ENCODE measurements around the gene SLC25A18. TPM values are rescaled to one million over a fixed set of nuclear protein-coding genes. Genes with fewer than 3 reads are reported as not detected.
A peak's percentile ranks its signal among the peaks of the same experiment; 100 is the strongest.
"Not testable (repeated sequence)": the region's sequence is repeated elsewhere in the genome, so short reads cannot be mapped to it uniquely, and the experiment has no call there.

Gene SLC25A18
- total and polyA plus RNA-seq, 2 experiments from 2014 or later: 0.59 to 0.60 TPM

DNA sequence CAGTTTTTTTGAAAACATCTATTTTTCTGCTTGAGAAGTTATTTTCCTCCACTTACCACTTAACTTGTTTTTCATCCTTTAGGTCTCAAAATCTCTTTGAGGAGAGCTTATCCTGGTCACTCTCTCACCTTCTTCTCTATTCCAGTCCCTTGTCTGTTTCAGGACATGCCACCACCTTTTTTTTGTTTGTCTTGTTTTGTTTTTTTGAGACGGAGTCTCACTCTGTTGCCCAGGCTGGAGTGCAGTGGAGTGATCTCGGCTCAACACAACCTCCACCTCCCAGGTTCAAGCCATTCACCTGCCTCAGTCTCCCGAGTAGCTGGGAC lies 70.7 kb downstream of the SLC25A18 start:
- H3K27ac ChIP-seq: no peak overlapping the region
- peaks cover 6% of the 10 kb centered on the region for H3K4me1 ChIP-seq (ENCODE audit: low read depth)
- no peak for TF ChIP-seq CTCF (IDR thresholded peaks at IDR 0.05; ENCODE audit: low read depth, low read length)
- H3K4me3 ChIP-seq: no peak overlapping the region
- no peak for DNase-seq (ENCODE audit: low read depth in 1 of 2, low spot score in 1 of 2)
- H3K27me3 ChIP-seq: no peaks in the 10 kb centered on the region
- H3K9me3 ChIP-seq (ENCODE audit: low read depth): no peaks in the 10 kb centered on the region
- H3K36me3 ChIP-seq: no peaks in the 10 kb centered on the region

DNA sequence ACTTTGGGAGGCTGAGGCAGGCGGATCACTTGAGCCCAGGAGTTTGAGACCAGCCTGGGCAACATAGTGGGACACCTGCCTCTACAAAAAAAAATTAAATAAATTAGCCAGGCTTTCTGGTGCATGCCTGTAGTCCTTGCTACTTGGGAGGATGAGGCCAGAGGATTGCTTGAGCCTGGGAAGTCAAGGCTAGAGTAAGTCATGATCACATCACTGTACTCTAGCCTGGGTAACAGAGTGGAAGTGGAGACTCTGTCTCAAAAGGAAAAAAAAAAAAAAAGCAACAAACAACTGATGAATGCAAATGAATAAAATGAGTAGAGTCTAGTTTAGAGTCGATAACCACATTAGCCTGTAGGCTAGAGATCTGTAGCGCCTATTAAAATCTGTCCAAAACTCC lies 71.4 kb downstream of the SLC25A18 start:
- Histone ChIP-seq H3K4me3 (no peak overlapping the region), H3K9me3 (ENCODE audit: low read depth) (no peaks in the 10 kb centered on the region), H3K4me1 (ENCODE audit: low read depth) (peaks cover 6% of the 10 kb centered on the region), H3K27ac (no peak overlapping the region), H3K27me3 (no peaks in the 10 kb centered on the region), H3K36me3 (no peaks in the 10 kb centered on the region)
- no peak for DNase-seq (ENCODE audit: low read depth in 1 of 2, low spot score in 1 of 2)
- no peak for TF ChIP-seq CTCF (IDR thresholded peaks at IDR 0.05; ENCODE audit: low read depth, low read length)

DNA sequence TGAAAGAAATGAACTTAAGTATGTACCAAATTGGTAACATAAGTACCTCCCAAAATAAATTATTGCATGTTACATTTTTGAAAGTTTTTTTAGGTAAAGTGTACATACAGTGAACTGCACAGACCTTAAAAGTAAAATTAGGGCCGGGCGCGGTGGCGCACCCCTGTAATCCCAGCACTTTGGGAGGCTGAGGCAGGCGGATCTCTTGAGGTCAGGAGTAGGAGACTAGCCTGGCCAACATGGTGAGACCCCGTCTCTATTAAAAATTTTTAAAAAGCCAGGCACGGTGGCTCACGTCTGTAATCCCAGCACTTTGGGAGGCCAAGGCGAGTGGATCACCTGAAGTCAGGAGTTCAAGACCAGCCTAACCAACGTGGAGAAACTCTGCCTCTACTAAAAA lies 73.6 kb downstream of the SLC25A18 start:
- H3K9me3 ChIP-seq (ENCODE audit: low read depth); H3K4me1 ChIP-seq (ENCODE audit: low read depth): not testable (repeated sequence)

DNA sequence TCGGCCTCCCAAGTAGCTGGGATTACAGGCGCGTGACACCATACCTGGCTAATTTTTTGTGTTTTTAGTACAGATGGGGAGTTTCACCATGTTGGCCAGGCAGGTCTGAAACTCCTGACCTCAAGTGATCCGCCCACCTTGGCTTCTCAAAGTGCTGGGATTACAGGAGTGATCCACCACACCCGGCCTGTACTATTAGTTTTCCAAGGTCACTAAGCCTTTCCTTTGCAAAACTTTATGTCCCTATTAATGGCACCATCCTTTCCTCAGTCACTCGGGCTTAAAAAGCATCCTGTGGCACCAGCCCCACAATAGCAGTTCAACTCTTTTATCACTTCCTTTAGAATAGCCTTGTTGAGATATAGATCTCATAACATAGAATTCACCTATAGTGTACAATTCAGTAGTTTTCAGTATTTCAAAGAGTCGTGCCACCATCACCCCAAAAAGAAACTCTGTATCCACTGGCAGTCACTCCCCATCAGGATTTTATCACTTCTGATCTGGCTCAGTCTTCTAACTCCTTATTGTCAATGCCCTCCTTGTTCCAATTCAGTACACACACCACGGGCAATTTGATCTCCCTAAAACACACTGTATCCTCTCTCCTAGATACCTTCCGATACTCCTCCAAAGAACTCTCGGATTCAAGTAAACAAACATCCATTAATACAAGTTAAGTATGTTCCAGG lies 74.3 kb downstream of the SLC25A18 start:
- H3K9me3 ChIP-seq (ENCODE audit: low read depth): no peaks in the 10 kb centered on the region
- peak overlapping the region; percentile 83 for H3K4me3 ChIP-seq
- no peaks in the 10 kb centered on the region for H3K27me3 ChIP-seq
- peak overlapping the region; percentile 100 for H3K27ac ChIP-seq
- TF ChIP-seq CTCF (IDR thresholded peaks at IDR 0.05; ENCODE audit: low read depth, low read length): no peak
- H3K36me3 ChIP-seq: no peaks in the 10 kb centered on the region
- peaks cover 6% of the 10 kb centered on the region for H3K4me1 ChIP-seq (ENCODE audit: low read depth)
- DNase-seq (ENCODE audit: low read depth in 1 of 2, low spot score in 1 of 2): no peak

More for the DNA sequence above, 73.6 kb downstream of the SLC25A18 start:
- not testable (repeated sequence) for H3K36me3 ChIP-seq; H3K27me3 ChIP-seq; H3K4me3 ChIP-seq; DNase-seq (ENCODE audit: low read depth in 1 of 2, low spot score in 1 of 2)
- H3K27ac ChIP-seq: peak overlapping the region; percentile 100

DNA sequence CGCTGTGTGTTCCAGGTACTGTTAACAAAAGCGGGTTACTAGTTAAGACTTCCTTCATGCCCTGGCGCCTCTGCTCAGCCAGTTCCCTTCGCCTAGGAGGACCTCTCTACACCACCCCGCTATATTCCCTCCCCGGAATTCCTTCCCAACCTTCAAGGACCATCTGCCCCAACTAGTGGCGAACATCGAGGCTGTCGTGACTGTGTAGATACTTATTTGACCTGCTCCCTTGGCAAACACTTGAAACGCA lies 74.8 kb downstream of the SLC25A18 start:
- Histone ChIP-seq H3K27me3 (no peaks in the 10 kb centered on the region), H3K4me1 (ENCODE audit: low read depth) (peaks cover 6% of the 10 kb centered on the region), H3K9me3 (ENCODE audit: low read depth) (no peaks in the 10 kb centered on the region), H3K4me3 (peak overlapping the region; percentile 83), H3K27ac (peak overlapping the region; percentile 100), H3K36me3 (no peaks in the 10 kb centered on the region)
- DNase-seq (ENCODE audit: low read depth in 1 of 2, low spot score in 1 of 2): no peak
- TF ChIP-seq CTCF (IDR thresholded peaks at IDR 0.05; ENCODE audit: low read depth, low read length): peak; percentile 11

- peak within 1 kb of the TSS; percentile 83 for H3K4me3 ChIP-seq
Observed at GRCh38 chr22:17638432-17639246, 75.3 kb downstream of the SLC25A18 start, which contains the start of gene BCL2L13. BCL2L13 (plus strand) TSS chr22:17638757; CDS start chr22:17655712, 16,955 bp downstream.

More at GRCh38 chr22:17638432-17639246, 75.3 kb downstream of the SLC25A18 start, which contains the start of gene BCL2L13:
- peak; percentile 96 for DNase-seq (ENCODE audit: low read depth in 1 of 2, low spot score in 1 of 2)
- Histone ChIP-seq H3K4me1 (ENCODE audit: low read depth) (peaks cover 6% of the 10 kb centered on the region), H3K27me3 (no peaks in the 10 kb centered on the region), H3K36me3 (no peaks in the 10 kb centered on the region), H3K9me3 (ENCODE audit: low read depth) (no peaks in the 10 kb centered on the region), H3K27ac (peak within 1 kb of the TSS; percentile 100)
- no peak for TF ChIP-seq CTCF (IDR thresholded peaks at IDR 0.05; ENCODE audit: low read depth, low read length)
